ENCODE measurements around the gene PHETA1.

Gene PHETA1

GRCh38 chr12:111353603-111354295, 15.1 kb downstream of the PHETA1 start:
- no peaks in the 10 kb centered on the region for H4K20me1 ChIP-seq (ENCODE audit: insufficient read depth)
- H3K36me3 ChIP-seq (ENCODE audit: insufficient read depth), result no peaks in the 10 kb centered on the region
- H3K4me2 ChIP-seq, result no peak overlapping the region
- H3K4me3 ChIP-seq (IDR thresholded peaks at IDR 0.05; ENCODE audit: insufficient read depth, low read depth, low read length), result no peak overlapping the region
- no peaks in the 10 kb centered on the region for H3K79me2 ChIP-seq (ENCODE audit: insufficient read depth, low read depth)
- H3K27ac ChIP-seq, result no peak overlapping the region
- no peak overlapping the region for H2AFZ ChIP-seq (ENCODE audit: low read depth)
- H3K4me1 ChIP-seq (ENCODE audit: low read depth, poor library complexity, severe bottlenecking), result no peaks in the 10 kb centered on the region
- H3K27me3 ChIP-seq (ENCODE audit: insufficient read depth, low read depth), result no peaks in the 10 kb centered on the region
- no peak for TF ChIP-seq CTCF (conservative IDR thresholded peaks at IDR 0.05; ENCODE audit: low read depth, low read length)
- H3K9ac ChIP-seq, result no peak overlapping the region

GRCh38 chr12:111353026-111353425, 15.9 kb downstream of the PHETA1 start:
- no peak overlapping the region for H3K27ac ChIP-seq
- no peak overlapping the region for H3K4me2 ChIP-seq
- no peaks in the 10 kb centered on the region for H3K36me3 ChIP-seq (ENCODE audit: insufficient read depth)
- no peak overlapping the region for H3K9ac ChIP-seq
- no peak for TF ChIP-seq CTCF (conservative IDR thresholded peaks at IDR 0.05; ENCODE audit: low read depth, low read length)
- no peaks in the 10 kb centered on the region for H3K27me3 ChIP-seq (ENCODE audit: insufficient read depth, low read depth)
- no peaks in the 10 kb centered on the region for H4K20me1 ChIP-seq (ENCODE audit: insufficient read depth)
- no peaks in the 10 kb centered on the region for H3K79me2 ChIP-seq (ENCODE audit: insufficient read depth, low read depth)
- H2AFZ ChIP-seq (ENCODE audit: low read depth), result no peak overlapping the region
- H3K4me1 ChIP-seq (ENCODE audit: low read depth, poor library complexity, severe bottlenecking), result no peaks in the 10 kb centered on the region
- no peak overlapping the region for H3K4me3 ChIP-seq (IDR thresholded peaks at IDR 0.05; ENCODE audit: insufficient read depth, low read depth, low read length)

- Histone ChIP-seq H3K79me2 (ENCODE audit: insufficient read depth, low read depth) (no peaks in the 10 kb centered on the region), H3K4me2 (no peak overlapping the region), H3K27ac (no peak overlapping the region), H3K27me3 (ENCODE audit: insufficient read depth, low read depth) (no peaks in the 10 kb centered on the region), H3K36me3 (ENCODE audit: insufficient read depth) (no peaks in the 10 kb centered on the region), H2AFZ (ENCODE audit: low read depth) (no peak overlapping the region), H3K4me1 (ENCODE audit: low read depth, poor library complexity, severe bottlenecking) (no peaks in the 10 kb centered on the region), H4K20me1 (ENCODE audit: insufficient read depth) (no peaks in the 10 kb centered on the region), H3K9ac (no peak overlapping the region), H3K4me3 (IDR thresholded peaks at IDR 0.05; ENCODE audit: insufficient read depth, low read depth, low read length) (no peak overlapping the region)
- TF ChIP-seq CTCF (conservative IDR thresholded peaks at IDR 0.05; ENCODE audit: low read depth, low read length), result no peak
Observed at GRCh38 chr12:111352296-111352993, 16.4 kb downstream of the PHETA1 start.

GRCh38 chr12:111351026-111351425, 17.9 kb downstream of the PHETA1 start:
- TF ChIP-seq CTCF (conservative IDR thresholded peaks at IDR 0.05; ENCODE audit: low read depth, low read length), result no peak
- Histone ChIP-seq H3K4me3 (IDR thresholded peaks at IDR 0.05; ENCODE audit: insufficient read depth, low read depth, low read length) (no peak overlapping the region), H3K36me3 (ENCODE audit: insufficient read depth) (no peaks in the 10 kb centered on the region), H3K9ac (no peak overlapping the region), H3K27me3 (ENCODE audit: insufficient read depth, low read depth) (no peaks in the 10 kb centered on the region), H3K4me2 (no peak overlapping the region), H3K27ac (no peak overlapping the region), H3K4me1 (ENCODE audit: low read depth, poor library complexity, severe bottlenecking) (no peaks in the 10 kb centered on the region), H2AFZ (ENCODE audit: low read depth) (no peak overlapping the region), H4K20me1 (ENCODE audit: insufficient read depth) (no peaks in the 10 kb centered on the region), H3K79me2 (ENCODE audit: insufficient read depth, low read depth) (no peaks in the 10 kb centered on the region)
